ENCODE data around the gene TNFRSF1B.

The TNFRSF1B gene

DNA sequence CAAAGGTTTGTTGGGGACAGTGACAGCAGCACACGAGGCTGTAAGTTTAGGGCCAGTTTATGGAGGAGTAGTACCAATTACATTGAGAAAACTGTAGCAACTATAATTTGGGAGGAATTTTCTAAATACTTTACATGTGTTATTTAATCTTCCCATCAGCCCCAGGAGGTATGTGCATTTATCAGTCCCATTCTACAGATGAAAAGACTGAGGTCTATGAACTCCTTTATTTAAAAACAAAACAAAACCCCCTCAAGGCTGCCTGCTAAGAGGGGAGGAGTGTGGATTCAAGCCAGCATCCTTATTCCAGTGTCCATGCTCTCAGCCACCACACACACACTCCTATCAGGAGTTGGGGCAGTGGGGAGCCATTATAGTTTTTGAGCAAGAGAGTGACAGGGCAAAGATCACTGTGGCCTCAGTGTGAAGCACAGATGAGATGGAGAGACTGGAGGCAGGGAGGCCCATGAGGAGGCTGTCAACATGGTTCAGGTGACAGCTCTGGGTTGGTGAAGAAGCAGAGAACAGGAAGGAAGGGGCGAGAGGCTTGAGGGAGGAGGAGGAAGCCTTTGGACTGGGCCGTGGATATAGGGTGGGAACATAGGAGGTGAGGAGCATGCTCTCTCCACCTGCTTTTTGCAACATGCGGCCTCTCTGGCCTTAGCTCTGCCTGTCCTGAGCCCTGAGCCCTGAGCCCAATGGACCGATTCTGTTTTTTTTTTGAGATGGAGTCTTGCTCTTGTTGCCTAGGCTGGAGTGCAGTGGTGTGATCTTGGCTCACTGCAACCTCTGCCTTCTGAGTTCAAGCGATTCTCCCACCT lies 9.7 kb downstream of the TNFRSF1B start:
- no peak for DNase-seq

DNA sequence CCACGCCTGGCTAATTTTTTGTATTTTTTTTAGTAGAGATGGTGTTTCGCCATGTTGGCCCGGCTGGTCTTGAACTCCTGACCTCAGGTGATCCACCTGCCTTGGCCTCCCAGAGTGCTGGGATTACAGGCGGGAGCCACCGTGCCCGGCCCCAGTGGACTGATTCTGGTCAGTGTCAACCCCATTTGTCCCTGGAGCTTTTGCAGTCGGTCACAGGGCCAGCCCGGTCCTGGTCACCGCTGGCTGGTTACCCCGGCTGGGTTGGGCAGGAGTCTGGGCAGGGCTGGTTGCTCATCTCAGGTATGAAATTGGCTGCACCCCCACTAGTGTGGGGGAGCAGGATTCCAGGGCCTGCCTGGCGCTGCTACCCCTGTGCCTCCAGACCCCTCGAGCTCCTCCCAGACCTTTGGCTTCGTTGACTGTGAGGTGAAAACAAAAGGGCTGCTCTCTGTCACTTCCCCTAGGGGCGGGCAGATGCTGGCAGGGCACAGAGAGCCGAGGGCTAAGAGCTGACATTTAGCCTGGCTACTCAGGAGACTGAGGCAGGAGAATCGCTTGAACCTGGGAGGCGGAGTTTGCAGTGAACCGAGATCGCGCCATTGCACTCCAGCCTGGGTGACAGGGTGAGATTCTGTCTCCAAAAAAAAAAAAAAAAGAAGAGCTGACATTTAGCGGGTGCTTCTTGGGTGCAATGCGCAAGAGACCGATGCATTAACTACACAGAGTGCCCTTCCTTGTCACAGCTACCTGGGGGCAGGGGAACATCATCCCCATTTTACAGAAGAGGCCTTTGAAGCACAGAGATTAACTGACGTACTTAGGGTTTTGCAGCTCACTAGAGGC lies 10.6 kb downstream of the TNFRSF1B start:
- no peak for DNase-seq

DNA sequence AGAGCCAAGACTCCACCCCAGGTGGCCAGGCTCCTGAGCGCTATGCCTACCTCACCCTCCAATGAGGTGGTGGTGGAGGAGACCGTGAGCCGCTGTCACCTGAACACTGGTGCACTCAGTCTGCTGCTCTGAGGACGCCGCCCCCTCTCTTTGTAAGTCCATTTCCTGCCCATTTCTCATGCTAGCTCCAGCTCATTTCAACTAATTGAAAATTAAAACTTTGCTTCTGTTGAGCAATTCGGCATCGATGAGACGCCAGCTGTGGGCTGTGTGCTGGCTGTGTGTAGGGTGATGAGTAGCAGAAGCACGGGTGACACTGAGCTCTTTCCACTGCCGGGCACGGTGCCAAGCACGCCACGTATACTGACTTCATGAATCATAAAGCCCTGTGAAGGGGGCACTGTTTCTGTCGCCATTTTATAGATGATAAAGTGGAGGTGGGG lies 11.2 kb downstream of the TNFRSF1B start:
- no peak for DNase-seq

DNA sequence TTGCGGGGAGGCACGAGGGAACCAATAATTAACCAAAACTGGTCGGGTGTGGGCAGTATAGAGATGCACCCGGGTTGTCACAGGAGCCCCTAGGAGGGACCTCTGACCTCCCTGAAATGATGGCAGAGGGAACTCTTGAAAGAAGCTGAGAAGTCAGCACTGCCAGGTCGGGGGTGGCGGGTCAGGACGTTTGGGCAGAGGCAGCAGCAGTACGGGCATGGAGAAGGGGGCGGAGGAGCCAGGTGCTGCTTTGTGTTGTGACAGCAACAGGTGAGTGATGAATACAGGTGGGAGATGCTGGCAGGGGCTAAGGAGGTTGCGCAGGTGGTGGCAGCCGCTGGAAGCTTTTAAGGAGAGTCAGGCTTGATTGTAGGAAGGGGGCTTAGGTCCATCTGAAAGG lies 11.7 kb downstream of the TNFRSF1B start:
- DNase-seq = no peak

DNA sequence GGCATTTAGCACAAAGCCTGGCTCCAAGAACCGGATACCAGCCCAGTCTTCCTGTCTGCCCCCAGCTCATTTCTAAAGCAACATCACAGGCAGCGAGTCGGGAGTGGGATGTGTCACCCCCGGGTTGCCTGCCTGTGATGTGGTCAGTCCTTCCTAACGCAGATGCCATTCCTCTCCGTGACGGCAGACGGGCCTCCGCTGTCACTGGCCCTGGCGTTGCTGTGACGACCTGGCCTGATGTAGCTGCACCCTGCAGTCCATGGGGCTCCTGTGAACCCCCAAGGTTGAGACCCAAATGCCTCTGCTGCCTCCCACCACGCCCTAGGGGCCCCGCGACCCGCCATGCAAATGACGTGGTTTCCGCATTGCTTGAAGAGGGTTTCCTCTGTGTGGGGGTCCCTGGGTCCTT lies 12.3 kb downstream of the TNFRSF1B start:
- no peak for DNase-seq

DNA sequence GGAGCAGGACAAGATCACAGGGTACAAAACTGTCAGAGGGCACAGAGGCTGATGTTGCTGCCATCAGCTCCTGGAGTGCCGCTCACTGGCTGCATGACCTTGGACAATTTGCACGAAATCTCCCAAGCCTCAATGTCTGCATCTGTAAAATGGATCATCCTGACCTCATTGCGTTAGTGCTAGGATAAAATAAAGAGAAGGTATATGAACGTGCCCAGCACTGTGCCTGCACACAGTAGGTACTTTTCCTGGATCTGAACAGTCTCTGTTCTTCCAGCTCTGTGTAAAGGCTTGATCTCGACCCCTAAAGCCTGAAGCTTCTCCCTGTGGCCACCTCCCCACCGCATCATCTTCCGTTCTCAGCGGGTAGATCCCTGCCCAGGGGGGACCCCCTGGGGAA lies 12.9 kb downstream of the TNFRSF1B start:
- DNase-seq = no peak

DNA sequence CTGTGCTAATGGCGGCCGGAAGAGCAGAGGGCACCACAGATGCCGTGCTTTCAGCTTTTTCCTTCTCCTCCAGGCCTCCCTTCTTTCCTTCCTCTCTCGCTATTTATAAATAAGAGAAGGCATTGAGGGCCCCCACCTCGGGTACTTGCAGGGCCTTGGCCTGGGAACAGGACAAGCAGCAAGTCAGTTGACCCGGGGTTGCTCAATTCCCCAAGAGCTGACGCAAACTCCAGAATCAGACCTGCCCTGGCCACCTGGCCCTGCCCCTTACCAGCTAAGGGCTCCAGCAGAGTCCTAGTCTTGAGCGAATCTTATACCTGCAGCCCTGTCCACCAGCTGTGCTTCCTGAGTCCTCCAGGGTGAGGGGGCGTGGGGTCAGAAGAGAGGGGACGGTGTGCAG lies 13.5 kb downstream of the TNFRSF1B start:
- no peak for DNase-seq

DNA sequence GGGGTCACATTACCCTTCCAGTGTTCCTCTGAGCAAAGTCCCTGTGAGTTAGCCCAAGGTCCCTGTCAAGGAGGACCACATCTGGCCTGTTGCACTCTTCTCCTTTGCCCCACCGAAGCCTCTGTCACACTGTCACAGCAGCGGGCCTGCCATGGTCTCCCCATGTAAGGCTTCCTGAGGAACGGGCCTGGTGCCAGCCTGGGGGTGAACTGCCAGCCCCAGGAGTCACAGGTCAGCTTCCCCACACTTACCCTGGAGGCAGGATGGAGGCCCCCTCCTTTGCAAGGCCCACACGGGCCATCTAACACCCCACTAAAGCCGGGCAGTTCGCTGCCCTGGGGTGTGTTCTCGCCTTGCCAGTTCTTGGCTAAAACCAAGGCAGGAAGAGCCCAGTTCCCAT lies 14.1 kb downstream of the TNFRSF1B start:
- DNase-seq = no peak

DNA sequence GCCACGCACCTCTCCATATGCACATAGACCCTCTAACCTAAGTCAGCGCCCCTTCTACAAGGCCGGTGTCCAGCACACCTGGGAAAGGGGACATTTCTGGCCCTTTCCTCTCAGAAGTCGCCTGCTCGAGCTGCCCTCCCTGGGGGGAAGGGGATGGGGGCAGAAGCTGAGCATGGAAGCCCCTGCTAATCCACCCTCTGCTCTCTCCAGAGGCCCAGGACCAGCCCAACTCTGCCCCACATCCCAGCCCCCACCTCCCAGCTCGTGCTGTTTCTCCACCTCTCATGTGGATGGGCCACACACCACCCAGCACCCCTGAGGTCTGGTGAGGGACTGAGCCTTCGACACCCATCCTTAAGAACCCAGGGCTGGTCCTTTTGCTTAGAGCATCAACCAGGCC lies 14.8 kb downstream of the TNFRSF1B start:
- DNase-seq = no peak

DNA sequence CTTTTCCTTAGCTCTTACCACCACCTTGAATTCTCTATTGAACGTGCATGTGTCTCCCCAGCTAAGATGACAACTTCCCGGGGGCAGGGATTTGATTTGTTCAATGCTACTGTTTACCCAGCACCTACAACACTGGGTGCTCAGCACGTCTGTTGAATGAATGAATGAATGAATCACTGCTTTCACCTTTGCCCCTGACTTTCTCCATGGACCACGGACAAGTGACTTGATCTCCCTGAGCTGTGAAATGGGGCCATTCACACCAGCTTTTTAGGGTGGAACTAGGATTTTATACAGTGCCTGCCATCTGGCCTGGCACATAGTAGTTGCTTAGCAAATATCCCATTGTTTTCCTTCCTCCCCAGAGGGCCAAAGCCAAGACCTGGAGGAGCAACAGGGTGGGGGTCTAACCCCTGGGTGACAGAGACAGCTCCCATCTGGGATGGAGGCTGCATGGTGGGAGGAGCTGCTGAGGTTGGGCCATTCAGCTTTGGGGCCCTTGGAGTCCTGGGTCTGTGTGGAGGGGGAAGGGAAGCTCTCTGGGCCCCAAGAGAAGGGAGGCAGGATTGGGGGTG lies 15.7 kb downstream of the TNFRSF1B start:
- no peak for DNase-seq

DNA sequence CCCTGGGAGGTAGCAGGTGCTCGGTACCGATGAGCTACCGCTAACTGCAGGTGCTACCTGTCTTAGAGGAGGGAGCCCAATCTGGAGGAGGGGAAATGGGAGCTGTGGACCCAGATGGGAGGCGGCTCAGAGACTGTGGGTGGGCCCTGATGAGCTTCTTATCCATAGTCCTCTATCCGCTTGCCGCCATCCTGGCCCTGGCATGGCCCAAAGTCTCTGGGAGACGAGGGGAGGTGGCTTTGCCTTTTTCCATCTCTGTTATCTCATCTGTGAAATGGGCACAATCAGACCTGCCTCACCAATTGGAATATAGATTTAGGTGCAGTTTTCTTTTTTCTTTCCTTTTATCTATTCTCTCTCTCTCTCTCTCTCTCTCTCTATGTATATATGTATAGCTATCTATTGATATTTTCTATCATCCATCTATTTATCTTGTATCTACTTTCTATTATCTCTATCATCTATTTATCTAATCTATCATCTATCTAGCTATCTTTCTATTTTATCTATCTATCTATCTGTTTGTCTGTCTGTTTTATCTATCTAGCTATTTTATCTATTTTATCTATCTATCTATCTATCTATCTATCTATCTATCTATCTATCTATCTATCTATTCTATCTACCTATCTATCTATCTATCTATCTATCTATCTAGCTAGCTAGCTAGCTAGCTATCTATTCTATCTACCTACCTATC lies 16.5 kb downstream of the TNFRSF1B start:
- no peak for DNase-seq

DNA sequence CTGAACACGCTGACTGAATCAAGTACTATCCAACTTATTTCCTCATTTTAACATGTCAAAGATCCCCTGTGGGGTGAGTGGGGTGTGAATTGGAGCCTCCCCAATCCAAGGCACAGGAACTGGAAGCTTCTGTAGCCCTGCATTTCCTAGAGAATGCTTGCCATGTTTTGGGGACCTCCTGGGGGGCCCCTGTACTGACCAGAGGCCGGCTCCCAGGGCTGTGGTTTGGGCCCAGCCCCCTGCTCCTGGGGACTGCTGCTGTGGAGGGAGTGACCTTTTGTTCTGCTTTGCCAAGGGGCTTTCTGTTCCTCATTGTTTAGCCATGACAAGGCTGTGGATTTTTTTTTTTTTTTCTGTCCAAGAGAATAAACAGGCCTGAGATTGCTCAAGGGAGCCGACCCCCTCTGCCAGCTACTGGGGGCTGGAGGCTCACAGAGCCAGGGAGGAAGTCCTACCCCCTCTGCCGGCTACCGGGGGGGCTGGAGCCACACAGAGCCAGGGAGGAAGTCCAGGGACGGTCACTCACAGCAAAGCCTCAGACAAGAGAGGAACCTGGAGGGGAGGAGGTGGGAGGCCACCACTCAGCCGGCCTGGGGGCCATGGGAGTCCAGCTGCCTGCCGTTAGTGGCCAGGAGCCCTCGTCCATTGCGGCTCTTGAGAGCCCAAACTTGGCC lies 17.4 kb downstream of the TNFRSF1B start:
- no peak for DNase-seq

DNA sequence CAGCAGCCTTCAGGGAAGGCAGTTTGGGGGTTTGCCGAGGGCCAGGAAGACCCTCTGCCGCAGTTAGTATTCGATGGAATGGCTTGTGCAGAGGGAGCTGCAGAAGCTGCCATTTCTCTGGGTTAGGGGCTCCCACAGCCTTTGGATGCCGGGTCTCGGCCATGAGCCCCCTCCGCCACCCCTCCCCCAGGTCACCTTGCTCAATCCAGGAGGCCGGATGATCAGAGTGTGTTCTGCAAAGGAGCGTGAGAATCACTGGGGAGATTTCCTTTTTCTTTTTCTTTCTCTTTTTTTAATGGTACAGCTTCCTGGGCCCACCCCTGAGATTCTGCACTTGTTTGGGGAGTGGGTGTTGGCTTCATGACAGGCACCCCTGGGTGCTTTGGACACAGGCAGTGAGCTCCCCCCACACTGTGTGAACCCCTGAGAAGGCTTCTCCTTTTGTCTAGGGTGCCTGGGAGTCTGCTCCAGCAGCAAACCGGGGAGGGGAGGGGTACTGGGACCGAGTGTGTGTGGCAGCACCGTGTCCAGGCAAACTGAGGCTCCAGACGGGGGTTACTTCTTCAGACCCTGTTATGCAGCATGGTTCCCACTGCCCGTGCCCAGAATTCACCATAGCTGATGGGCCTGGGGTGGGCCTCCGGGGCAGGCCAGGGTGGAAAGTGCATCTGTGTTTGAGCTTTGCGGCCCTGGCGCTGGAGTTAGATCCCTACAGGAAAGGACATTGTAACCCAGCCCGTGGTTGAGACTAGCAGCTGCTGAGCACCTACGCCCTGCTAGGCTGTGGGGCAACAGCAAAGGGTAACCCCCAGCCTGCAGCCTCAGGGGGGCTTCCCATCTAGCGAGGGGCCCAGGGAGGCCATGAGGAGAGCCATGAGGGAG lies 18.5 kb downstream of the TNFRSF1B start:
- DNase-seq = no peak

DNA sequence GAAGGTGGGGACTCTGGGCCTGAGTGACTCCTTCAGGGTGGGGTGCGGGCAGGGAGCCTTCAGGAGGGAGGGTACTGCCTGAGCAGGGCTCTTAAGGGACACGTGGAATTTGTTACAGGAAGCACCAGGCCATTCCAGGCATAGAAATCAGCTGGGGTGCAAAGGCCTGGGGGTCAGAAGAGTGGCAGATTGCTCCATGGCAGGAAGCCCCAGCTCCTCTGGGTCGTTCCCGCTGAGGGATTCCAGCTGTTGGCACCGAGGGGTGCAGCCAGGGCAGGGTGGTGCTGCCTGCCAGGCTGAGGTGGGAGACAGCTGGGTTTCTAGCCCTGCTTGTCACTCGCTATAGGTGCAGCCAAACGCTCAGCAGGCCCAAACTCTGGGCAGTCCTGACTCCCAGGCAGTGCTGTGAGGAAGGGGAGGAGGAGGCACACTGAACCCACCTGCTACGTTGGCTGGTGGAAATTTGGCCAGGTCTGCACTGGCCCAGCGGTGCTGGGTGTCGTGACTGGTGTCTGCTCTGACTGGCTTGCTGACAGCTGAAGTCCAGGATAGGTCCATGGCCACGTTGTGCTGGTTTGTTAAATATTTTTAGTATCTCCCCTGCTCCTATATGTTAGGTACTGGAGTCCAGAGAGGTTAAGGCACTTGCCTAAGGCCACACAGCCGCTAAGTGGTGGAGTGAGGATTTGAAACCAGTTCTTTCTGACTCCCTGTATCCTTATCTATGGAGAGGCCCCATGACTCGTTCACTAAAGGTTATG lies 19.3 kb downstream of the TNFRSF1B start:
- DNase-seq = no peak

DNA sequence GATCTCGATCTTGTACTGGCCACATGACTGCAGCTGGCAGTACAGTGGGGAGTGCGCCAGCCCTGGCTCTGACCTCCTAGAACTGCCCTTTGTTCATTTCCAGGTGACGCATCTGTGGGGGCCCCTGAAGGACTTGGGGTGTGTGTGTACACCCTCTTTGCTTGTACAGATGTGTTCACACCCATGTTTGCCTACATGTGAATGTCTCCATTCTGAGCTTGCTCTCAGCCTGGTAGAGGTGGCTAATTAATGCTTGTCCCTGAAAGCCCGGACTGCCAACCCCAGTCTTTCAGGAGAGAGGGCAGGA lies 19.8 kb downstream of the TNFRSF1B start:
- DNase-seq = no peak

DNA sequence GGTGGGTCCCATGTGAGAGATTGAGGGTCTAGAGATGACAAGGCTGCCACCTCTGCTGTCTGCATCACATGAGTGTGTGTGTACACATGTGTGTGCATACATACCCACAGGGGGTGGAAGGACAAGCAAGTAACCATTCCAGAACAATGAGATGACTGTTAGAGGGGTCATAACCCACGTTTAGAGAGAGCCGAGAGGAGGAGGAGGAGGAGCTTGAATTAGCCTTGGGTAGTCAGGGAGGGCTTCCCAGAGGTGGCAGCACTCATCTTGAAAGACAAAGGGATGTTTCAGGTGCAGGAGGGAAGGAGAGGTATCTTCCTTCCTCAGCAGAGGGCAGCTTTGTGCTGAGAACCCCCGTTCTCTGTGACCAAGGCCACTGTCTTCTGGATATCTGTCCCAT lies 21.3 kb downstream of the TNFRSF1B start:
- DNase-seq = no peak

DNA sequence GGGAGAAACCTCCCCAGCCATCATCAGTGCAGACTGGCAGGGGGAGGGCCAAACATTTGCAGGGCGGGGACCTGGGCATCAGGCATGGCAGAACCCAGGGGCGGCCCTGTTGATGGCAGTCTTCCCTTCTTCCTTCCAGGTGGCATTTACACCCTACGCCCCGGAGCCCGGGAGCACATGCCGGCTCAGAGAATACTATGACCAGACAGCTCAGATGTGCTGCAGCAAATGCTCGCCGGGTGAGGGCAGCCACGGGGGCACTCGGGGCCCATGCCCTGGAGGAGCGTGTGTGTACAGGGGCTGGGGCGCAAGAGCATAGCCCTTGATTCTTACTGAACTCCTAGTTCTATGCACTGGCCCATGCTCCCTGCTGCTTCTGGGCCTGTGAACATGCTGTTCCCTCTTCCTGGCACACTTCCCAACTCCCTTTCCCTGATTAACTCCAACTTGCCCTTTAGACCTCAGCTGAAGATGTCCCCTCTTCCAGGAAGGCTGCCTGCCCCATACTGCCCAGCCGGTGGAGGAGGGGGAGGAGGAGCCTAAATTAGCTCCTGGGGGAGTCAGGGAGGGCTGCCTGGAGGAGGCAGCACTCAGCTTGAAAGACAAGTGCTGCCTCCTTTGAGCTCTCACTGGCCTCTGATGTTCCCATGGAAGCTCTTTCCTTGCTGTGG lies 22.0 kb downstream of the TNFRSF1B start:
- DNase-seq = no peak

DNA sequence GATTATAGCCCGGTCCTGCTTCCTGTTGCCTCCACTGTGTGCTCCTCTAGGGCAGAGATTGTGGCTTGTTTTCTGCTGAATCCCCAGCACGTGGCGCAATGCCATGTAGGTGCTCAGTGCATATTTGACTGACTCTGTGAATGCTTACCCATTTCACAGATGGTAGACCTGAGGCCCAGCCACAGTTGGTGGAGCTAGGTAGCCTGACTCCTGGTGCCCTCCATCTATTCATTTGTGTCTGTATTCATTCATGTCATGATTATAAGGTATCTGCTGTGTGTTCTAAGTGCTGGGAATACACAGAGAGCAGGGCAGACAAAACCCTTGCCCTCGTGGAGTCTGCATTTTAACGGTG lies 22.5 kb downstream of the TNFRSF1B start:
- no peak for DNase-seq

DNA sequence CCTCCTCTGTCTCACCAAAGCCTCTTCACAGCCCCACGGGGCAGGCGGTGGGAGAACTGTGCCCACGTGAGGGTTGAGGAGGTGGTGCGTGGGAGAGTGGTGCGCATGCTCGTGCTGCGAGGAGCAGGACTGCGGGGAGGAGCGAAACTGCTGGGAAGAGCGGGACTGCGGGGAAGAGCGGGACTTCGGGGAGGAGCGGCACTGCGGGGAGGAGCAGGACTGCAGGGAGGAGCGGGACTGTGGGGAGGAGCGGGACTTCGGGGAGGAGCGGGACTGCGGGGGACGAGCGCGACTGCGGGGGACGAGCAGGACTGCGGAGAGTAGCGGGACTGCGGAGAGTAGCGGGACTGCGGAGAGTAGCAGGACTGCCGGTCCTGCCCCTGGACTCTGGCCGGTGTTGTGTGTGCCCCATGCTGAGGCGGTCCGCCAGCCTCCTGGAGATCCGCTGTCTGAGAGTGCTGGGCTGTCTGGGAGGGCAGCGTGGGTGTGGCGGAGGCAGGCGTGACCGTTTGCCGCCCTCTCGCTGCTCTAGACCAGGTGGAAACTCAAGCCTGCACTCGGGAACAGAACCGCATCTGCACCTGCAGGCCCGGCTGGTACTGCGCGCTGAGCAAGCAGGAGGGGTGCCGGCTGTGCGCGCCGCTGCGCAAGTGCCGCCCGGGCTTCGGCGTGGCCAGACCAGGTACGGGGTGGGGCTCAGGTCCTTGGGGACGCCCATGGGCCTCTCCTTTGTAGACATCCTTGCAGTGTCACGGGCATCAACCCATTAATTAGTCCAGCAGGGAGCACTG lies 24.6 kb downstream of the TNFRSF1B start:
- no peak for DNase-seq

Data from NCI-H524 treated with DMSO at 0.1 percent for 48 hours (cell line).